Neuronal stem cell (in vitro differentiated cells): Measurements from ENCODE around the gene PHAF1.

Experiments
- DNase-seq: peaks from one replicate; pipeline ENCODE4 v3.0.0-alpha.2; 2013; ENCODE audit warnings: low spot score
- H2AFZ ChIP-seq: one replicate; pipeline ENCODE4 v1.6.1; 2013; ENCODE audit warnings: mild to moderate bottlenecking, low read length, inconsistent platforms
- H2AK5ac ChIP-seq: 2 replicates; pipeline ENCODE4 v1.6.1; 2013; ENCODE audit warnings: low read depth, mild to moderate bottlenecking, inconsistent platforms, low read length, moderate library complexity, mixed read lengths
- H2BK120ac ChIP-seq: 2 replicates; pipeline ENCODE4 v1.6.1; 2013; ENCODE audit warnings: low read depth, mild to moderate bottlenecking, inconsistent platforms, low read length, moderate library complexity, mixed read lengths
- H2BK12ac ChIP-seq: one replicate; pipeline ENCODE4 v1.6.1; 2013; ENCODE audit warnings: low read length, inconsistent platforms
- H2BK15ac ChIP-seq: 2 replicates; pipeline ENCODE4 v1.6.1; 2013; ENCODE audit warnings: mild to moderate bottlenecking, low read length, inconsistent platforms, mixed read lengths
- H2BK5ac ChIP-seq: one replicate; pipeline ENCODE4 v1.6.1; 2013; ENCODE audit warnings: inconsistent platforms, mild to moderate bottlenecking, low read length, moderate library complexity
- H3K14ac ChIP-seq: one replicate; pipeline ENCODE4 v1.6.1; 2013; ENCODE audit warnings: low read length, inconsistent platforms
- H3K18ac ChIP-seq: 2 replicates; pipeline ENCODE4 v1.6.1; 2013; ENCODE audit warnings: low read length, inconsistent platforms
- H3K23ac ChIP-seq: 2 replicates; pipeline ENCODE4 v1.6.1; 2013; ENCODE audit warnings: low read depth, mild to moderate bottlenecking, mixed read lengths, low read length, inconsistent platforms; ENCODE audit not compliant: poor library complexity
- H3K27ac ChIP-seq: replicated peaks from 3 replicates; pipeline ENCODE4 v1.5.1; 2013; ENCODE audit warnings: low read length, inconsistent platforms
- H3K27me3 ChIP-seq, 3 experiments: 2 replicates each; pipeline ENCODE4 v1.6.1; 2013; ENCODE audit warnings: low read length in 3 of 3, mild to moderate bottlenecking in 2 of 3, inconsistent platforms in 1 of 3, low read depth in 1 of 3, mixed read lengths in 1 of 3, moderate library complexity in 1 of 3; ENCODE audit not compliant: control insufficient read depth in 3 of 3, insufficient read depth in 3 of 3
- H3K36me3 ChIP-seq, 2 donors: replicated peaks in 1 of 2; 2 replicates each; pipeline ENCODE4 v1.6.1; 2013; ENCODE audit warnings: low read length in 2 of 2; ENCODE audit not compliant: control insufficient read depth in 2 of 2, insufficient read depth in 2 of 2
- H3K4ac ChIP-seq: 2 replicates; pipeline ENCODE4 v1.6.1; 2013; ENCODE audit warnings: inconsistent platforms, mild to moderate bottlenecking, low read length, moderate library complexity
- H3K4me1 ChIP-seq, 2 donors: 1 replicate in 1 of 2; 2 replicates in 1 of 2; pipeline ENCODE4 v1.6.1; 2013; ENCODE audit warnings: low read length in 2 of 2, low read depth in 1 of 2; ENCODE audit not compliant: control insufficient read depth in 2 of 2, insufficient read depth in 1 of 2
- H3K4me2 ChIP-seq: one replicate; pipeline ENCODE4 v1.6.1; 2013; ENCODE audit warnings: mild to moderate bottlenecking, low read length, inconsistent platforms; ENCODE audit not compliant: insufficient read depth, poor library complexity, severe bottlenecking
- H3K4me3 ChIP-seq, 2 donors: 2 replicates each; pipeline ENCODE4 v1.5.1; 2013; ENCODE audit warnings: low read length in 2 of 2, mild to moderate bottlenecking in 2 of 2, inconsistent platforms in 1 of 2, moderate library complexity in 1 of 2
- H3K79me1 ChIP-seq: one replicate; pipeline ENCODE4 v1.6.1; 2013; ENCODE audit warnings: low read depth, mild to moderate bottlenecking, inconsistent platforms, low read length, moderate library complexity
- H3K9ac ChIP-seq: one replicate; pipeline ENCODE4 v1.6.1; 2013; ENCODE audit warnings: mild to moderate bottlenecking, low read depth, low read length, inconsistent platforms; ENCODE audit not compliant: poor library complexity
- H3K9me3 ChIP-seq, 2 donors: replicated peaks in 1 of 2; 2 replicates each; pipeline versions ENCODE3 to v1.6.1; 2013; ENCODE audit warnings: low read length in 2 of 2, mild to moderate bottlenecking in 2 of 2, inconsistent platforms in 1 of 2, low read depth in 1 of 2, mixed read lengths in 1 of 2, moderate library complexity in 1 of 2; ENCODE audit not compliant: control insufficient read depth in 2 of 2, insufficient read depth in 1 of 2
- H4K8ac ChIP-seq: one replicate; pipeline ENCODE4 v1.6.1; 2013; ENCODE audit warnings: low read depth, mild to moderate bottlenecking, inconsistent platforms, low read length, moderate library complexity
- H4K91ac ChIP-seq: one replicate; pipeline ENCODE4 v1.6.1; 2013; ENCODE audit warnings: low read length, low read depth, mild to moderate bottlenecking, inconsistent platforms; ENCODE audit not compliant: poor library complexity
- WGBS, 2 donors: extraction: QIAGEN DNeasy Blood & Tissue Kit; methylation state at CpG; one replicate each; pipeline ENCODE4 v1.1.7; 2013; ENCODE audit warnings: missing lambda C conversion rate in 2 of 2, mixed read lengths in 1 of 2; ENCODE audit not compliant: insufficient read length in 2 of 2, insufficient replicate concordance in 1 of 2; ENCODE audit errors: extremely low coverage in 2 of 2; 5-methylcytosine and 5-hydroxymethylcytosine counted together

Gene PHAF1

GRCh38 chr16:67164599-67165061, 54.9 kb downstream of the PHAF1 start, which contains the start of gene HSF4:
Gene HSF4, plus strand, starts transcription at chr16:67164745. Its CDS starts 67 bp downstream, at chr16:67164812.
- peak within 1 kb of the TSS; percentile 92 for H3K18ac ChIP-seq
- H3K9ac ChIP-seq, result peak within 1 kb of the TSS; percentile 86
- H2BK15ac ChIP-seq, result peak within 1 kb of the TSS; percentile 49
- peak within 1 kb of the TSS; percentile 73 for H2BK12ac ChIP-seq
- no peak within 1 kb of the TSS for H2BK120ac ChIP-seq
- H3K4ac ChIP-seq, result peak within 1 kb of the TSS; percentile 53
- DNase-seq, result no peak
- no peak within 1 kb of the TSS for H4K91ac ChIP-seq
- peak within 1 kb of the TSS; percentile 53 for H2BK5ac ChIP-seq
- H3K36me3 ChIP-seq, result no peaks in the 10 kb centered on the region
- peak within 1 kb of the TSS; percentile 47 to 78 for H3K4me3 ChIP-seq
- H2AK5ac ChIP-seq, result peak within 1 kb of the TSS; percentile 75
- H4K8ac ChIP-seq, result peak within 1 kb of the TSS; percentile 43
- peaks cover 76 to 100% (median 98%) of the 10 kb centered on the region in 3 experiments for H3K27me3 ChIP-seq
- H3K14ac ChIP-seq, result peak within 1 kb of the TSS; percentile 75
- H3K4me1 ChIP-seq, result peaks cover 15 to 19% of the 10 kb centered on the region in 2 donors
- WGBS, 2 donors, result no CpG with 5 or more reads among the region's 41 CpGs
- peaks cover 0 to 11% of the 10 kb centered on the region in 2 donors for H3K9me3 ChIP-seq
- H2AFZ ChIP-seq, result peak within 1 kb of the TSS; percentile 98
- no peak within 1 kb of the TSS for H3K27ac ChIP-seq
- H3K23ac ChIP-seq, result peak within 1 kb of the TSS; percentile 95
- H3K79me1 ChIP-seq, result peaks cover 4% of the 10 kb centered on the region
- H3K4me2 ChIP-seq, result peak within 1 kb of the TSS; percentile 94

- H3K4ac ChIP-seq, result no peak overlapping the region
- no peak overlapping the region for H4K91ac ChIP-seq
- WGBS, 2 donors, result no CpG with 5 or more reads among the region's 85 CpGs
- peaks cover 4% of the 10 kb centered on the region for H3K79me1 ChIP-seq
- peak overlapping the region; percentile 11 for H2BK5ac ChIP-seq
- peak overlapping the region; percentile 93 for H3K23ac ChIP-seq
- peak overlapping the region; percentile 40 for H3K4me2 ChIP-seq
- H3K27ac ChIP-seq, result no peak overlapping the region
- H2BK12ac ChIP-seq, result no peak overlapping the region
- no peak overlapping the region for H3K4me3 ChIP-seq
- H2BK15ac ChIP-seq, result no peak overlapping the region
- H2BK120ac ChIP-seq, result no peak overlapping the region
- H3K36me3 ChIP-seq, result no peaks in the 10 kb centered on the region
- no peak for DNase-seq
- H3K9me3 ChIP-seq, result peaks cover 0 to 11% of the 10 kb centered on the region in 2 donors
- peak overlapping the region; percentile 31 for H3K14ac ChIP-seq
- H3K27me3 ChIP-seq, result peaks cover 75 to 98% (median 90%) of the 10 kb centered on the region in 3 experiments
- H2AK5ac ChIP-seq, result peak overlapping the region; percentile 56
- peak overlapping the region; percentile 4 for H3K9ac ChIP-seq
- H2AFZ ChIP-seq, result peak overlapping the region; percentile 72
- peaks cover 19 to 20% of the 10 kb centered on the region in 2 donors for H3K4me1 ChIP-seq
- H3K18ac ChIP-seq, result peak overlapping the region; percentile 38
- no peak overlapping the region for H4K8ac ChIP-seq
Measured at GRCh38 chr16:67165121-67166078, 55.7 kb downstream of the PHAF1 start.

- Histone ChIP-seq H3K27ac (no peak overlapping the region), H3K36me3 (no peaks in the 10 kb centered on the region), H2AFZ (peak overlapping the region; percentile 72), H3K9ac (no peak overlapping the region), H2AK5ac (peak overlapping the region; percentile 70), H2BK120ac (no peak overlapping the region), H3K79me1 (peaks cover 4% of the 10 kb centered on the region), H3K14ac (no peak overlapping the region), H3K4me2 (no peak overlapping the region), H4K8ac (no peak overlapping the region), H3K4me1 (peaks cover 21 to 24% of the 10 kb centered on the region in 2 donors), H3K23ac (no peak overlapping the region), H2BK5ac (no peak overlapping the region), H2BK15ac (no peak overlapping the region), H3K27me3 (peaks cover 70 to 96% (median 83%) of the 10 kb centered on the region in 3 experiments), H3K9me3 (peaks cover 0 to 8% of the 10 kb centered on the region in 2 donors), H3K4ac (no peak overlapping the region), H4K91ac (no peak overlapping the region), H2BK12ac (peak overlapping the region; percentile 90), H3K4me3 (no peak overlapping the region), H3K18ac (no peak overlapping the region)
- WGBS, 2 donors, result no CpG with 5 or more reads among the region's 18 CpGs
- no peak for DNase-seq
Measured at GRCh38 chr16:67166110-67166547, 56.4 kb downstream of the PHAF1 start.
